ENCODE measurements around the gene KCNMB2. TPM values are rescaled to one million over a fixed set of nuclear protein-coding genes. Genes with fewer than 3 reads are reported as not detected.
"Not testable (repeated sequence)": the region's sequence is repeated elsewhere in the genome, so short reads cannot be mapped to it uniquely, and the experiment has no call there.

Gene KCNMB2
- total RNA-seq, 4 donors from 2014 or later, result 0.82 TPM; not detected in 3

GRCh38 chr3:178546079-178546478 lies 9.8 kb downstream of the KCNMB2 start:
- Histone ChIP-seq H3K27me3 (no peaks in the 10 kb centered on the region), H3K27ac (no peak overlapping the region), H3K4me1 (no peaks in the 10 kb centered on the region), H3K9me3 (no peaks in the 10 kb centered on the region), H3K4me3 (no peak overlapping the region), H3K36me3 (no peaks in the 10 kb centered on the region)
- WGBS, 2 donors (ENCODE audit: low coverage in 1 of 2), result 20 to 24% methylated on average over 1 of the region's 1 CpG
- TF ChIP-seq POLR2A (IDR thresholded peaks at IDR 0.05), result no peak
- no peak for TF ChIP-seq POLR2AphosphoS5 (IDR thresholded peaks at IDR 0.05)
- no peak for TF ChIP-seq EP300 (IDR thresholded peaks at IDR 0.05; ENCODE audit: low read depth)
- no peak for TF ChIP-seq CTCF (IDR thresholded peaks at IDR 0.05)
- intact Hi-C loops (cut with DNase I; ENCODE audit: low total_unique reads), result no loop called here
- in situ Hi-C loops (cut with MboI; ENCODE audit: low pct_ligation_motif_present in 1 of 4, low pct_unique_long_range_greater_than_20kb in 1 of 4, low sequenced_read_pairs in 3 of 4), result no loop called here
- DNase-seq, result no peak

- DNase-seq; intact Hi-C loops (cut with DNase I; ENCODE audit: low total_unique reads); H3K36me3 ChIP-seq; H3K4me1 ChIP-seq; H3K9me3 ChIP-seq; H3K27me3 ChIP-seq; H3K27ac ChIP-seq; in situ Hi-C loops (cut with MboI; ENCODE audit: low pct_ligation_motif_present in 1 of 4, low pct_unique_long_range_greater_than_20kb in 1 of 4, low sequenced_read_pairs in 3 of 4); H3K4me3 ChIP-seq: not testable (repeated sequence)
- 70 to 92% methylated on average over 3 of the region's 3 CpGs for WGBS, 2 donors (ENCODE audit: low coverage in 1 of 2)
Measured at GRCh38 chr3:178549426-178549825, 13.2 kb downstream of the KCNMB2 start.

- Histone ChIP-seq H3K36me3 (no peaks in the 10 kb centered on the region), H3K4me1 (no peaks in the 10 kb centered on the region), H3K27me3 (no peaks in the 10 kb centered on the region), H3K4me3 (no peak overlapping the region), H3K27ac (no peak overlapping the region), H3K9me3 (no peaks in the 10 kb centered on the region)
- no peak for DNase-seq
- in situ Hi-C loops (cut with MboI; ENCODE audit: low pct_ligation_motif_present in 1 of 4, low pct_unique_long_range_greater_than_20kb in 1 of 4, low sequenced_read_pairs in 3 of 4), result no loop called here
- TF ChIP-seq POLR2A (IDR thresholded peaks at IDR 0.05) (no peak), POLR2AphosphoS5 (IDR thresholded peaks at IDR 0.05) (no peak), CTCF (IDR thresholded peaks at IDR 0.05) (no peak), EP300 (IDR thresholded peaks at IDR 0.05; ENCODE audit: low read depth) (no peak)
- intact Hi-C loops (cut with DNase I; ENCODE audit: low total_unique reads), result no loop called here
- WGBS, 2 donors (ENCODE audit: low coverage in 1 of 2), result 55 to 65% methylated on average over 3 to 7 of the region's 7 CpGs
Measured at GRCh38 chr3:178551916-178552321, 15.7 kb downstream of the KCNMB2 start.

- Histone ChIP-seq H3K4me3 (no peak overlapping the region), H3K27ac (no peak overlapping the region), H3K36me3 (no peaks in the 10 kb centered on the region), H3K4me1 (no peaks in the 10 kb centered on the region), H3K27me3 (no peaks in the 10 kb centered on the region), H3K9me3 (no peaks in the 10 kb centered on the region)
- TF ChIP-seq POLR2A (IDR thresholded peaks at IDR 0.05) (no peak), CTCF (IDR thresholded peaks at IDR 0.05) (no peak), EP300 (IDR thresholded peaks at IDR 0.05; ENCODE audit: low read depth) (no peak)
- intact Hi-C loops (cut with DNase I; ENCODE audit: low total_unique reads) (no loop called here), in situ Hi-C loops (cut with MboI; ENCODE audit: low pct_ligation_motif_present in 1 of 4, low pct_unique_long_range_greater_than_20kb in 1 of 4, low sequenced_read_pairs in 3 of 4) (no loop called here)
- no peak for DNase-seq
- WGBS, 2 donors (ENCODE audit: low coverage in 1 of 2), result 84 to 88% methylated on average over 8 of the region's 8 CpGs
Measured at GRCh38 chr3:178558637-178559036, 22.4 kb downstream of the KCNMB2 start.

- no peak for DNase-seq
- no peaks in the 10 kb centered on the region for H3K27me3 ChIP-seq
- in situ Hi-C loops (cut with MboI; ENCODE audit: low pct_ligation_motif_present in 1 of 4, low pct_unique_long_range_greater_than_20kb in 1 of 4, low sequenced_read_pairs in 3 of 4) (no loop called here), intact Hi-C loops (cut with DNase I; ENCODE audit: low total_unique reads) (no loop called here)
- H3K4me1 ChIP-seq, result no peaks in the 10 kb centered on the region
- WGBS, 2 donors (ENCODE audit: low coverage in 1 of 2), result 58 to 66% methylated on average over 2 to 3 of the region's 3 CpGs
- no peak for TF ChIP-seq POLR2AphosphoS5 (IDR thresholded peaks at IDR 0.05)
- H3K27ac ChIP-seq, result no peak overlapping the region
- no peaks in the 10 kb centered on the region for H3K9me3 ChIP-seq
- no peak overlapping the region for H3K4me3 ChIP-seq
- H3K36me3 ChIP-seq, result no peaks in the 10 kb centered on the region
Measured at GRCh38 chr3:178560759-178561158, 24.5 kb downstream of the KCNMB2 start.

Data from transverse colon (tissue), 4 donors.